ENCODE data around the gene CEP72. TPM values are rescaled to one million over a fixed set of nuclear protein-coding genes. Genes with fewer than 3 reads are reported as not detected.
A peak's percentile ranks its signal among the peaks of the same experiment; 100 is the strongest.

Gene CEP72
- total and polyA plus RNA-seq, 8 donors = 5.5 to 13.1 (median 10.7) TPM

- no peaks in the 10 kb centered on the region for H3K9me3 ChIP-seq
- TF ChIP-seq, protein P1, sequence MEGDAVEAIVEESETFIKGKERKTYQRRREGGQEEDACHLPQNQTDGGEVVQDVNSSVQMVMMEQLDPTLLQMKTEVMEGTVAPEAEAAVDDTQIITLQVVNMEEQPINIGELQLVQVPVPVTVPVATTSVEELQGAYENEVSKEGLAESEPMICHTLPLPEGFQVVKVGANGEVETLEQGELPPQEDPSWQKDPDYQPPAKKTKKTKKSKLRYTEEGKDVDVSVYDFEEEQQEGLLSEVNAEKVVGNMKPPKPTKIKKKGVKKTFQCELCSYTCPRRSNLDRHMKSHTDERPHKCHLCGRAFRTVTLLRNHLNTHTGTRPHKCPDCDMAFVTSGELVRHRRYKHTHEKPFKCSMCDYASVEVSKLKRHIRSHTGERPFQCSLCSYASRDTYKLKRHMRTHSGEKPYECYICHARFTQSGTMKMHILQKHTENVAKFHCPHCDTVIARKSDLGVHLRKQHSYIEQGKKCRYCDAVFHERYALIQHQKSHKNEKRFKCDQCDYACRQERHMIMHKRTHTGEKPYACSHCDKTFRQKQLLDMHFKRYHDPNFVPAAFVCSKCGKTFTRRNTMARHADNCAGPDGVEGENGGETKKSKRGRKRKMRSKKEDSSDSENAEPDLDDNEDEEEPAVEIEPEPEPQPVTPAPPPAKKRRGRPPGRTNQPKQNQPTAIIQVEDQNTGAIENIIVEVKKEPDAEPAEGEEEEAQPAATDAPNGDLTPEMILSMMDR (IDR thresholded peaks at IDR 0.05) = no peak
- H3K36me3 ChIP-seq = peaks cover 0 to 47% of the 10 kb centered on the region in 2 donors
- no peak for ATAC-seq
- peak in 1 of 4 donors; percentile 22 for DNase-seq
- no peak overlapping the region for H3K27ac ChIP-seq
- no peaks in the 10 kb centered on the region for H3K27me3 ChIP-seq
- intact Hi-C loops (cut with DNase I) = no loop called here
- H3K4me1 ChIP-seq = no peaks in the 10 kb centered on the region
- H3K4me3 ChIP-seq = no peak overlapping the region
Observed at GRCh38 chr5:658103-658502, 46.0 kb downstream of the CEP72 start.

DNA sequence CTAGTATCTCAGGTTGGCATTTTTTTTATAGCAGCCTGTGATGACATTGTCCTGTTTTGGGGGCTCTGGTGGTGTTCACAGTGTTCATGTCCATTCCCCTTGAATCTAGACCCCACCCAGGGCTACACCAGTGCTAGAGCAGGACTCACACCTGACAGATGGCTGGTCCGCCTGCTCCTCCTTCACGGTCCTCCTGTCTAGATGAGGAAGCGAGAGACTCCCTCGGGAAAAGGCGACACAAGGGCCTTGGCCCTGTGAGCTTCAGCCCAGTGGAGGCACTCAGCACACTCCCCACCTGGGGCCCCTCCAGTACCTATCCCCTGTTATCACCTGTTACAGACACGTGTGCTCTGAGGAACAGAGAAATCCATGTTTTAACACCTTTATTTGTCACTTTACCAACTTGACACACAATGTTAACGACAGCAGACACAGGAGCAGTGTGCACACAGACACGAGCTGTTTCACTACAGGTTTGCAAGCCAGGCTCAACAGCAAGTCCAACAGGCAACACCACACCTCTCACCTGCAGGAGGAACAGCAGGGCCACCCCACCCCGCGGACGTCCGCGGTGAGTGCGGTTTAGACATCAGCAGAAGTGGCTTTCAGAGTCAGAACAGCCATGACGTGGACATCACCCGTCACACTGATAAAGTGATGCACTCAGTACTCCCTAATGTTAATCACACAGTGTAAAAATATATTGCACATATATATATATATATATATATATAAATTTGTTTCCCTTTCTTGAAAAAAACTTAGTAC, 47.5 kb downstream of the CEP72 start:
- H3K9me3 ChIP-seq = no peaks in the 10 kb centered on the region
- H3K4me1 ChIP-seq = no peaks in the 10 kb centered on the region
- ATAC-seq (no peak), DNase-seq (peak in 1 of 4 donors; percentile 27)
- H3K36me3 ChIP-seq = peaks cover 0 to 63% of the 10 kb centered on the region in 2 donors
- TF ChIP-seq, protein P1 (IDR thresholded peaks at IDR 0.05) = no peak
- H3K4me3 ChIP-seq = no peak overlapping the region
- no peak overlapping the region for H3K27ac ChIP-seq
- intact Hi-C loops (cut with DNase I) = no loop called here
- H3K27me3 ChIP-seq = no peaks in the 10 kb centered on the region

- Histone ChIP-seq H3K36me3 (peaks cover 0 to 70% of the 10 kb centered on the region in 2 donors), H3K27me3 (no peaks in the 10 kb centered on the region), H3K9me3 (no peaks in the 10 kb centered on the region), H3K4me3 (no peak overlapping the region), H3K4me1 (no peaks in the 10 kb centered on the region), H3K27ac (no peak overlapping the region)
- TF ChIP-seq, protein P1 (IDR thresholded peaks at IDR 0.05) = no peak
- intact Hi-C loops (cut with DNase I) = no loop called here
- no peak for ATAC-seq
- no peak for DNase-seq
Observed at GRCh38 chr5:660491-661030, 48.4 kb downstream of the CEP72 start.

GRCh38 chr5:661891-662750, 50.0 kb downstream of the CEP72 start:
- Histone ChIP-seq H3K4me3 (no peak overlapping the region), H3K27me3 (no peaks in the 10 kb centered on the region), H3K4me1 (no peaks in the 10 kb centered on the region), H3K27ac (no peak overlapping the region), H3K9me3 (no peaks in the 10 kb centered on the region), H3K36me3 (peaks cover 0 to 81% of the 10 kb centered on the region in 2 donors)
- intact Hi-C loops (cut with DNase I) = no loop called here
- DNase-seq (peak in 2 of 4 donors; percentile 24 to 81), ATAC-seq (no peak)
- TF ChIP-seq, protein P1 (IDR thresholded peaks at IDR 0.05) = no peak

All from left lung (tissue), 10 donors.